Loucy (cell line): ENCODE data around the gene SLC8B1.

Experiments used
- H2AFZ ChIP-seq: fragments of 200-600 bp; sonication (generic); 2 replicates; pipeline ENCODE4 v1.6.0; 2016; ENCODE audit warnings: antibody characterized with exemption, mild to moderate bottlenecking, low read length, moderate library complexity
- H3F3A ChIP-seq: fragments of 200-600 bp; 2 replicates; pipeline ENCODE4 v1.6.0; 2016; ENCODE audit warnings: antibody characterized with exemption, low read depth, mild to moderate bottlenecking
- H3K27me3 ChIP-seq: fragments of 200-600 bp; sonication (generic); 2 replicates; pipeline ENCODE4 v1.6.1; 2014; ENCODE audit warnings: low read length, mild to moderate bottlenecking; ENCODE audit not compliant: insufficient read depth, poor library complexity, severe bottlenecking
- H3K36me3 ChIP-seq: fragments of 200-600 bp; sonication (generic); 2 replicates; pipeline ENCODE4 v1.6.1; 2016; ENCODE audit warnings: low read length; ENCODE audit not compliant: insufficient read depth
- H3K4me1 ChIP-seq: fragments of 200-600 bp; sonication (generic); 2 replicates; pipeline ENCODE4 v1.5.1; 2014; ENCODE audit warnings: low read length, mild to moderate bottlenecking; ENCODE audit not compliant: insufficient read depth, poor library complexity, severe bottlenecking
- H3K4me2 ChIP-seq: fragments of 200-600 bp; sonication (generic); 2 replicates; pipeline ENCODE4 v1.6.0; 2014; ENCODE audit warnings: antibody characterized with exemption, low read length, low read depth, mild to moderate bottlenecking; ENCODE audit not compliant: poor library complexity, severe bottlenecking
- H3K4me3 ChIP-seq: fragments of 200-600 bp; sonication (generic); 2 replicates; pipeline ENCODE4 v1.5.1; 2014; ENCODE audit warnings: low read length, mild to moderate bottlenecking, mixed read lengths; ENCODE audit not compliant: poor library complexity, severe bottlenecking
- H3K79me2 ChIP-seq: fragments of 200-600 bp; sonication (generic); 2 replicates; pipeline ENCODE4 v1.6.1; 2014; ENCODE audit warnings: low read length; ENCODE audit not compliant: insufficient read depth
- H3K9ac ChIP-seq: fragments of 200-600 bp; sonication (generic); 2 replicates; pipeline ENCODE4 v1.6.0; 2014; ENCODE audit warnings: mild to moderate bottlenecking, low read depth, low read length, moderate library complexity; ENCODE audit not compliant: poor library complexity, severe bottlenecking
- H3K9me2 ChIP-seq: fragments of 200-600 bp; sonication (generic); replicated peaks from 2 replicates; pipeline ENCODE4 v1.6.1; 2016; ENCODE audit warnings: low read depth, low read length, mixed read lengths
- H3K9me3 ChIP-seq: fragments of 200-600 bp; sonication (generic); 2 replicates; pipeline ENCODE4 v1.6.1; 2014; ENCODE audit warnings: mild to moderate bottlenecking, antibody characterized with exemption, low read length, low read depth; ENCODE audit not compliant: insufficient read depth
- H4K20me1 ChIP-seq: fragments of 200-600 bp; sonication (generic); 2 replicates; pipeline ENCODE4 v1.6.0; 2014; ENCODE audit warnings: antibody characterized with exemption, low read length, mild to moderate bottlenecking; ENCODE audit not compliant: insufficient read depth, poor library complexity, severe bottlenecking
- EZH2phosphoT487 ChIP-seq: fragments of 200-600 bp; IDR thresholded peaks from 2 replicates; pipeline ENCODE4 v1.6.1; 2018; ENCODE audit warnings: antibody characterized with exemption, mild to moderate bottlenecking, moderate library complexity, borderline replicate concordance
- TF ChIP-seq, protein P1 (sequence below): fragments of 200-600 bp; sonication (generic); conservative IDR thresholded peaks from 2 replicates; pipeline ENCODE4 v1.5.1; 2014; ENCODE audit warnings: mild to moderate bottlenecking, antibody characterized with exemption, low read length

SLC8B1 gene

DNA sequence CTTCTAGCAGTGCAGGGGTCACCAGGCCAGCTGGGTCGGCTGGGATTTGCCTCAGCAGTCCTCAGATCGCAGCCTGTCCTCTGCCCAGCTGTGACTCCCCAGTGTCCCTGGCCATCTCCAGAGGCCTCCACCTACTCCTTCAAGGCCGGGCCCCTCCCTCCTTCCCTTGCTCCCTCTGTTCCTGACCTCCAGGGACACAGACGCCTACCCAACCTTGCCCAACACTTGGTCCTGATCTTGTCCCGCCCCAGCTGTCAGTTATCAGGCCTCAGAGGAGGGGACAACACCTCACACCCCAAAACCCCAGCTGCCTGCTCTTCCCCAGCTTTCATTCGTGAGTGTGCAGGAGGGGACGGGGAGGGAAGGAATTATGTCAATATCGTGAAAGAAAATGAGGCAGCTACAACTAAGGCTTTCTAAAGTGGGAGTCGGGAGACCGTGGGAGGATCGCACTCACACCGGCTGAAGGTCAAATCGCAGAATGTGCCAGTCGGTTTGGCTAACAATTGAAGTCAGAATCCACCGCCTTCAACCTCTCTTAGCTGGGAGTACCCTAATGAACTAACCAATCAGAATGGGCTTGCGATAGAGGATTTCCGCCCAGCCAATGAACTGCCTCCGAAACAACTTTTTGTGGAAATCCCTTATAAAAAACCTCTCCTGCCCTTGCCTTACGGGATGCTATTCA, 14.1 kb upstream of the SLC8B1 start:
- H3K79me2 ChIP-seq, result no peaks in the 10 kb centered on the region
- TF ChIP-seq EZH2phosphoT487, result no peak
- TF ChIP-seq, protein P1, sequence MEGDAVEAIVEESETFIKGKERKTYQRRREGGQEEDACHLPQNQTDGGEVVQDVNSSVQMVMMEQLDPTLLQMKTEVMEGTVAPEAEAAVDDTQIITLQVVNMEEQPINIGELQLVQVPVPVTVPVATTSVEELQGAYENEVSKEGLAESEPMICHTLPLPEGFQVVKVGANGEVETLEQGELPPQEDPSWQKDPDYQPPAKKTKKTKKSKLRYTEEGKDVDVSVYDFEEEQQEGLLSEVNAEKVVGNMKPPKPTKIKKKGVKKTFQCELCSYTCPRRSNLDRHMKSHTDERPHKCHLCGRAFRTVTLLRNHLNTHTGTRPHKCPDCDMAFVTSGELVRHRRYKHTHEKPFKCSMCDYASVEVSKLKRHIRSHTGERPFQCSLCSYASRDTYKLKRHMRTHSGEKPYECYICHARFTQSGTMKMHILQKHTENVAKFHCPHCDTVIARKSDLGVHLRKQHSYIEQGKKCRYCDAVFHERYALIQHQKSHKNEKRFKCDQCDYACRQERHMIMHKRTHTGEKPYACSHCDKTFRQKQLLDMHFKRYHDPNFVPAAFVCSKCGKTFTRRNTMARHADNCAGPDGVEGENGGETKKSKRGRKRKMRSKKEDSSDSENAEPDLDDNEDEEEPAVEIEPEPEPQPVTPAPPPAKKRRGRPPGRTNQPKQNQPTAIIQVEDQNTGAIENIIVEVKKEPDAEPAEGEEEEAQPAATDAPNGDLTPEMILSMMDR, result no peak
- no peaks in the 10 kb centered on the region for H3K9me2 ChIP-seq
- no peaks in the 10 kb centered on the region for H3K4me1 ChIP-seq
- no peak overlapping the region for H3K9ac ChIP-seq
- H3K36me3 ChIP-seq, result no peaks in the 10 kb centered on the region
- no peak overlapping the region for H2AFZ ChIP-seq
- no peak overlapping the region for H3K4me2 ChIP-seq
- H3K9me3 ChIP-seq, result no peaks in the 10 kb centered on the region
- no peaks in the 10 kb centered on the region for H3K27me3 ChIP-seq
- H3K4me3 ChIP-seq, result no peak overlapping the region
- H3F3A ChIP-seq, result no peaks in the 10 kb centered on the region
- no peaks in the 10 kb centered on the region for H4K20me1 ChIP-seq

DNA sequence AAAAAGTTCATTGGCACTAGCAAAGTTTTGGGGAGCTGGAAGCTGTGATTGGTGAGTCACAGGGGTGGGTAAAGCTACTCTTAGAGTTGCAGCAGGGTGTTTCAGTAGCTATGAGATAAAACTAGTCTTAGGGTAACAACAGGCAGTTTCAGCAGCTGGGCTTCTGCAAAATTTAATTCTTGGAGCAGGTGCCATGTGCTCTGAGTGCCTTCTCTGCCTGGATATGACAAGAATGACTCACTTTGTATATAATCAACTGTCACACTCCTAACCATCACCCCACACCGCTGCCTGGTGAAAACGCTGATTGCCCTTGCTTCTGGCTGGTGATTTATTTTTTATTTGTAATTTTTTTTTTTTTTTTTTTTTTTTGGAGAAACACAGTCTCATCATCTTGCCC, 13.0 kb upstream of the SLC8B1 start:
- Histone ChIP-seq H3K9ac (no peak overlapping the region), H3K4me2 (no peak overlapping the region), H3K4me3 (no peak overlapping the region), H2AFZ (no peak overlapping the region), H3K9me3 (no peaks in the 10 kb centered on the region), H4K20me1 (no peaks in the 10 kb centered on the region), H3K27me3 (no peaks in the 10 kb centered on the region), H3K9me2 (no peaks in the 10 kb centered on the region), H3K36me3 (no peaks in the 10 kb centered on the region), H3K4me1 (no peaks in the 10 kb centered on the region), H3K79me2 (no peaks in the 10 kb centered on the region), H3F3A (no peaks in the 10 kb centered on the region)
- TF ChIP-seq, protein P1, result no peak
- no peak for TF ChIP-seq EZH2phosphoT487

DNA sequence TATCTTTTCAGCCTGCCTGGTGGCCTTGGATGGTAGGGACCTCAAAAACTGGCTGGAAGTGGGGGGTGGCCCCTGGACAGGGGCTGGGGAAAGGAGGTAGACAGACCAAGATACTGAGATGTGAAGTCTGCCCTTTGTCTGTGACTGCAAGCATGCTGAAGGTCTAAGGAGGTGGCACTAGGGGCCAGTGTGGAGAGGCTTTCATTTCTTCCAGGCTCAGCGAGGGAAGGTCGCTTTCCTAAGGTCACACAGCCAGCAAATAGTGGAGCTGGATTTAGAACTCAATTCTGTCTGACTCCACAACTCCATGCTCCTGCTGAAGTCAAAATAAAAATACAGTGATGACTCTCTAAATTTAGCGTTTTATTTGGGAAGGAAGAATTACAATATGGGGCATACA, 12.2 kb upstream of the SLC8B1 start:
- Histone ChIP-seq H3K9me3 (no peaks in the 10 kb centered on the region), H3K79me2 (no peaks in the 10 kb centered on the region), H2AFZ (no peak overlapping the region), H3K4me1 (no peaks in the 10 kb centered on the region), H3F3A (no peaks in the 10 kb centered on the region), H3K36me3 (no peaks in the 10 kb centered on the region), H3K9me2 (no peaks in the 10 kb centered on the region), H3K4me2 (no peak overlapping the region), H4K20me1 (no peaks in the 10 kb centered on the region), H3K27me3 (no peaks in the 10 kb centered on the region), H3K4me3 (no peak overlapping the region), H3K9ac (no peak overlapping the region)
- no peak for TF ChIP-seq EZH2phosphoT487
- TF ChIP-seq, protein P1, result no peak
